SK-N-SH treated with all-trans-retinoic acid at 6 μM for 48 hours (cell line): ENCODE results near the gene SUSD4.

Experiments
- ATAC-seq: fragments of 200-7000 bp; cut with Tn5 transposase; 3 replicates; pipeline ENCODE4 v1.9.1; 2020; ENCODE audit warnings: mild to moderate bottlenecking, moderate library complexity
- ARNTL ChIP-seq: fragments of 450-650 bp; formaldehyde crosslinking; IDR thresholded peaks from 2 replicates; pipeline ENCODE4 v1.5.0; 2020; ENCODE audit warnings: low read depth, mild to moderate bottlenecking, moderate library complexity, borderline replicate concordance
- BACH2 ChIP-seq: fragments of 250-450 bp; sonication (Bioruptor Pico); IDR thresholded peaks from 2 replicates; pipeline ENCODE4 v1.9.0; 2021; ENCODE audit warnings: mild to moderate bottlenecking, borderline replicate concordance
- CREB5 ChIP-seq: fragments of 250-450 bp; sonication (Bioruptor Pico); IDR thresholded peaks from 2 replicates; pipeline ENCODE4 v1.5.1; 2020; ENCODE audit warnings: low read depth, mild to moderate bottlenecking, moderate library complexity
- CSDC2 ChIP-seq: fragments of 250-450 bp; sonication (Bioruptor Pico); IDR thresholded peaks from 2 replicates; pipeline ENCODE4 v1.5.0; 2020; ENCODE audit warnings: mild to moderate bottlenecking, moderate library complexity
- ESRRG ChIP-seq: fragments of 250-450 bp; sonication (Bioruptor Pico); IDR thresholded peaks from 2 replicates; pipeline ENCODE4 v1.6.1; 2021; ENCODE audit warnings: mild to moderate bottlenecking
- GLIS3 ChIP-seq: fragments of 250-450 bp; sonication (Bioruptor Pico); IDR thresholded peaks from 2 replicates; pipeline ENCODE4 v1.5.0; 2020; ENCODE audit warnings: mild to moderate bottlenecking, moderate library complexity
- OSR1 ChIP-seq: fragments of 250-450 bp; sonication (Bioruptor Pico); IDR thresholded peaks from 2 replicates; pipeline ENCODE4 v1.8.0; 2022; ENCODE audit warnings: moderate library complexity, mild to moderate bottlenecking, inconsistent platforms
- PATZ1 ChIP-seq: fragments of 250-450 bp; sonication (Bioruptor Pico); IDR thresholded peaks from 2 replicates; pipeline ENCODE4 v1.8.0; 2020; ENCODE audit warnings: mild to moderate bottlenecking, moderate library complexity, borderline replicate concordance
- POU6F1 ChIP-seq: fragments of 250-450 bp; sonication (Bioruptor Pico); IDR thresholded peaks from 2 replicates; pipeline ENCODE4 v1.8.0; 2021; ENCODE audit warnings: low read depth, mild to moderate bottlenecking, moderate library complexity, borderline replicate concordance
- PPARA ChIP-seq: fragments of 250-450 bp; sonication (Bioruptor Pico); IDR thresholded peaks from 2 replicates; pipeline ENCODE4 v1.5.0; 2020; ENCODE audit warnings: mild to moderate bottlenecking, borderline replicate concordance
- RARB ChIP-seq: fragments of 250-450 bp; sonication (Bioruptor Pico); IDR thresholded peaks from 2 replicates; pipeline ENCODE4 v1.8.0; 2021; ENCODE audit warnings: mild to moderate bottlenecking, moderate library complexity
- SNAI2 ChIP-seq: fragments of 250-450 bp; sonication (Bioruptor Pico); IDR thresholded peaks from 2 replicates; pipeline ENCODE4 v1.5.0; 2020; ENCODE audit warnings: mild to moderate bottlenecking, moderate library complexity
- TCF4 ChIP-seq: fragments of 250-450 bp; sonication (Bioruptor Pico); IDR thresholded peaks from 2 replicates; pipeline ENCODE4 v1.8.0; 2021; ENCODE audit warnings: mild to moderate bottlenecking, moderate library complexity, borderline replicate concordance
- TOX ChIP-seq: fragments of 250-450 bp; sonication (Bioruptor Pico); IDR thresholded peaks from 2 replicates; pipeline ENCODE4 v1.8.0; 2021; ENCODE audit warnings: mild to moderate bottlenecking, moderate library complexity, borderline replicate concordance
- TSHZ2 ChIP-seq: fragments of 250-450 bp; sonication (Bioruptor Pico); IDR thresholded peaks from 2 replicates; pipeline ENCODE4 v1.5.0; 2020; ENCODE audit warnings: mild to moderate bottlenecking, moderate library complexity
- ZC3H10 ChIP-seq: fragments of 250-450 bp; sonication (Bioruptor Pico); IDR thresholded peaks from 2 replicates; pipeline ENCODE4 v1.5.1; 2021; ENCODE audit warnings: mild to moderate bottlenecking, moderate library complexity
- ZFP3 ChIP-seq: fragments of 250-450 bp; sonication (Bioruptor Pico); IDR thresholded peaks from 2 replicates; pipeline ENCODE4 v1.5.0; 2020; ENCODE audit warnings: mild to moderate bottlenecking, moderate library complexity
- ZFP30 ChIP-seq: fragments of 450-650 bp; formaldehyde crosslinking; IDR thresholded peaks from 2 replicates; pipeline ENCODE4 v1.5.0; 2022; ENCODE audit warnings: mild to moderate bottlenecking, moderate library complexity
- ZNF565 ChIP-seq: fragments of 450-650 bp; formaldehyde crosslinking; conservative IDR thresholded peaks from 2 replicates; pipeline ENCODE4 v1.5.0; 2020; ENCODE audit warnings: low read depth, mild to moderate bottlenecking, moderate library complexity
- ZNF70 ChIP-seq: fragments of 450-650 bp; formaldehyde crosslinking; IDR thresholded peaks from 2 replicates; pipeline ENCODE4 v1.5.0; 2020; ENCODE audit warnings: mild to moderate bottlenecking, moderate library complexity
- ZNF8 ChIP-seq: fragments of 450-650 bp; formaldehyde crosslinking; IDR thresholded peaks from 2 replicates; pipeline ENCODE4 v1.5.0; 2020; ENCODE audit warnings: mild to moderate bottlenecking, moderate library complexity

The SUSD4 gene

GRCh38 chr1:223225481-223225880, 138.5 kb downstream of the SUSD4 start (continued):
- TF ChIP-seq TSHZ2 (CRISPR knock-in tag) (no peak), ESRRG (CRISPR knock-in tag) (no peak), PATZ1 (CRISPR knock-in tag) (no peak), TOX (CRISPR knock-in tag) (no peak), CREB5 (CRISPR knock-in tag) (no peak), RARB (CRISPR knock-in tag) (no peak), PPARA (CRISPR knock-in tag) (no peak), ZNF70 (no peak), ARNTL (CRISPR knock-in tag) (no peak)
- TF ChIP-seq, all 23 proteins: peak for 0

GRCh38 chr1:223225061-223225460, 138.9 kb downstream of the SUSD4 start:
- TF ChIP-seq ZNF565 (CRISPR knock-in tag) = no peak
- TF ChIP-seq RARB (CRISPR knock-in tag) = no peak
- TF ChIP-seq ZNF8 (CRISPR knock-in tag) = no peak
- no peak for TF ChIP-seq PPARA (CRISPR knock-in tag)
- no peak for TF ChIP-seq POU6F1 (CRISPR knock-in tag)
- TF ChIP-seq TSHZ2 (CRISPR knock-in tag) = no peak
- no peak for TF ChIP-seq ZFP3 (CRISPR knock-in tag)
- no peak for TF ChIP-seq GLIS3 (CRISPR knock-in tag)
- no peak for TF ChIP-seq CREB5 (CRISPR knock-in tag)
- TF ChIP-seq OSR1 (CRISPR knock-in tag) = no peak
- no peak for TF ChIP-seq SNAI2
- no peak for TF ChIP-seq BACH2 (CRISPR knock-in tag)
- TF ChIP-seq, all 23 proteins: peak for 0
- ATAC-seq = no peak

- TF ChIP-seq ZNF70 = no peak
- TF ChIP-seq TCF4 (CRISPR knock-in tag) = no peak
- no peak for TF ChIP-seq OSR1 (CRISPR knock-in tag)
- TF ChIP-seq ZNF565 (CRISPR knock-in tag) = no peak
- no peak for TF ChIP-seq ZC3H10 (CRISPR knock-in tag)
- TF ChIP-seq ZFP30 (CRISPR knock-in tag) = no peak
- TF ChIP-seq ESRRG (CRISPR knock-in tag) = no peak
- no peak for TF ChIP-seq ZFP3 (CRISPR knock-in tag)
- no peak for TF ChIP-seq CREB5 (CRISPR knock-in tag)
- no peak for TF ChIP-seq PPARA (CRISPR knock-in tag)
- no peak for TF ChIP-seq TSHZ2 (CRISPR knock-in tag)
- TF ChIP-seq CSDC2 (CRISPR knock-in tag) = no peak
- ATAC-seq = no peak
Measured at GRCh38 chr1:223224465-223224864, 139.5 kb downstream of the SUSD4 start.
